ENCODE results near the gene COG7. TPM values are rescaled to one million over a fixed set of nuclear protein-coding genes. Genes with fewer than 3 reads are reported as not detected.

Gene COG7
- polyA plus RNA-seq, 1 of the 3 experiments (the other 2 are of a cell fraction): 33.0 TPM

GRCh38 chr16:23478566-23478965 is 25.6 kb upstream of the COG7 start:
- CTCF ChIA-PET: no interaction called here
- DNase-seq: no peak
- H3K9ac ChIP-seq: no peak overlapping the region
- H3K36me3 ChIP-seq (replicated peaks in 1 of 2; ENCODE audit: control insufficient read depth in 1 of 2, insufficient read depth in 2 of 2, low read length in 1 of 2): peaks cover 35 to 57% of the 10 kb centered on the region in 2 experiments
- H3F3A ChIP-seq (replicated peaks; ENCODE audit: insufficient read depth): no peaks in the 10 kb centered on the region
- no peak overlapping the region for H3K4me3 ChIP-seq (ENCODE audit: low read depth in 2 of 2, low read length in 1 of 2)
- no peaks in the 10 kb centered on the region for H3K9me2 ChIP-seq
- no peak overlapping the region for H2AFZ ChIP-seq (ENCODE audit: low read depth)
- H3K27me3 ChIP-seq (ENCODE audit: insufficient read depth): no peaks in the 10 kb centered on the region
- no peak overlapping the region for H3K4me2 ChIP-seq
- POLR2A ChIA-PET: no interaction called here
- no peaks in the 10 kb centered on the region for H4K20me1 ChIP-seq (ENCODE audit: insufficient read depth)
- TF ChIP-seq MXI1 (IDR thresholded peaks at IDR 0.05; ENCODE audit: low read depth, low read length) (no peak), SMC3 (IDR thresholded peaks at IDR 0.05; ENCODE audit: low read depth, low read length) (no peak), ZBTB33 (IDR thresholded peaks at IDR 0.05; ENCODE audit: borderline replicate concordance, low read depth) (no peak), FOXM1 (IDR thresholded peaks at IDR 0.05; ENCODE audit: low read depth) (no peak), CHD2 (IDR thresholded peaks at IDR 0.05; ENCODE audit: low read length, partially characterized antibody) (no peak), RFX5 (IDR thresholded peaks at IDR 0.05; ENCODE audit: low read length) (no peak)
- WGBS (ENCODE audit: low lambda C conversion rate): 100% methylated on average over 3 of the region's 3 CpGs
- H3K79me2 ChIP-seq (ENCODE audit: insufficient read depth): no peaks in the 10 kb centered on the region
- no peaks in the 10 kb centered on the region for H3K4me1 ChIP-seq (ENCODE audit: control insufficient read depth in 1 of 2, insufficient read depth in 2 of 2, low read depth in 1 of 2, low read length in 1 of 2)
- H3K27ac ChIP-seq (ENCODE audit: low read depth in 2 of 2, low read length in 1 of 2): no peak overlapping the region
- no peaks in the 10 kb centered on the region for H3K9me3 ChIP-seq

GRCh38 chr16:23476289-23476688 is 23.3 kb upstream of the COG7 start:
- H3K27ac ChIP-seq (ENCODE audit: low read depth in 2 of 2, low read length in 1 of 2): no peak overlapping the region
- no peaks in the 10 kb centered on the region for H3K27me3 ChIP-seq (ENCODE audit: insufficient read depth)
- ChIA-PET CTCF (no interaction called here), POLR2A (no interaction called here)
- H3K4me1 ChIP-seq (ENCODE audit: control insufficient read depth in 1 of 2, insufficient read depth in 2 of 2, low read depth in 1 of 2, low read length in 1 of 2): no peaks in the 10 kb centered on the region
- peaks cover 38 to 54% of the 10 kb centered on the region in 2 experiments for H3K36me3 ChIP-seq (replicated peaks in 1 of 2; ENCODE audit: control insufficient read depth in 1 of 2, insufficient read depth in 2 of 2, low read length in 1 of 2)
- no peaks in the 10 kb centered on the region for H4K20me1 ChIP-seq (ENCODE audit: insufficient read depth)
- no peak for DNase-seq
- no peaks in the 10 kb centered on the region for H3K9me2 ChIP-seq
- H2AFZ ChIP-seq (ENCODE audit: low read depth): no peak overlapping the region
- no peaks in the 10 kb centered on the region for H3K79me2 ChIP-seq (ENCODE audit: insufficient read depth)
- H3K4me2 ChIP-seq: no peak overlapping the region
- no peak overlapping the region for H3K9ac ChIP-seq
- H3K4me3 ChIP-seq (ENCODE audit: low read depth in 2 of 2, low read length in 1 of 2): no peak overlapping the region
- no peaks in the 10 kb centered on the region for H3K9me3 ChIP-seq
- peaks cover 1% of the 10 kb centered on the region for H3F3A ChIP-seq (replicated peaks; ENCODE audit: insufficient read depth)
- TF ChIP-seq MAX (IDR thresholded peaks at IDR 0.05; ENCODE audit: low read depth): no peak
- no peak for TF ChIP-seq CTCF (IDR thresholded peaks at IDR 0.05)
- TF ChIP-seq TEAD4 (IDR thresholded peaks at IDR 0.05; ENCODE audit: borderline replicate concordance, insufficient read depth): no peak
- no peak for TF ChIP-seq JUND (IDR thresholded peaks at IDR 0.05)
- no peak for TF ChIP-seq EZH2phosphoT487 (IDR thresholded peaks at IDR 0.05; ENCODE audit: borderline replicate concordance, low read depth)
- no peak for TF ChIP-seq MEF2A (IDR thresholded peaks at IDR 0.05; ENCODE audit: borderline replicate concordance, low read depth)
- TF ChIP-seq EP300 (IDR thresholded peaks at IDR 0.05; ENCODE audit: borderline replicate concordance in 1 of 2, low read depth in 1 of 2, low read length in 1 of 2): no peak
- no peak for TF ChIP-seq ELF1 (IDR thresholded peaks at IDR 0.05)
- no peak for TF ChIP-seq RAD21 (IDR thresholded peaks at IDR 0.05; ENCODE audit: low read length)
- no peak for TF ChIP-seq NFIC (IDR thresholded peaks at IDR 0.05; ENCODE audit: borderline replicate concordance)
- TF ChIP-seq GABPA (IDR thresholded peaks at IDR 0.05; ENCODE audit: low read depth): no peak
- TF ChIP-seq SMC3 (IDR thresholded peaks at IDR 0.05; ENCODE audit: low read depth, low read length): no peak
- no peak for TF ChIP-seq MXI1 (IDR thresholded peaks at IDR 0.05; ENCODE audit: low read depth, low read length)
- TF ChIP-seq RCOR1 (IDR thresholded peaks at IDR 0.05; ENCODE audit: low read length): no peak
- WGBS (ENCODE audit: low lambda C conversion rate): 97% methylated on average over 1 of the region's 1 CpG
